A549 treated with CpdA at 1 μM for 4 hours (cell line): ENCODE measurements around the gene TMEM74B. TPM values are rescaled to one million over a fixed set of nuclear protein-coding genes. Genes with fewer than 3 reads are reported as not detected.

Source experiments
- total RNA-seq: library from RNA; stranded (reverse); fragments of 200-300 nt; extraction: Qiagen RNA extraction; gene quantifications from 5 replicates; pipeline ENCODE4 v1.2.3, GENCODE V29; 2022; ENCODE audit warnings: low read depth

The TMEM74B gene
- total RNA-seq = 2.6 to 4.4 TPM (median 4.1 TPM) in 5 replicates

DNA sequence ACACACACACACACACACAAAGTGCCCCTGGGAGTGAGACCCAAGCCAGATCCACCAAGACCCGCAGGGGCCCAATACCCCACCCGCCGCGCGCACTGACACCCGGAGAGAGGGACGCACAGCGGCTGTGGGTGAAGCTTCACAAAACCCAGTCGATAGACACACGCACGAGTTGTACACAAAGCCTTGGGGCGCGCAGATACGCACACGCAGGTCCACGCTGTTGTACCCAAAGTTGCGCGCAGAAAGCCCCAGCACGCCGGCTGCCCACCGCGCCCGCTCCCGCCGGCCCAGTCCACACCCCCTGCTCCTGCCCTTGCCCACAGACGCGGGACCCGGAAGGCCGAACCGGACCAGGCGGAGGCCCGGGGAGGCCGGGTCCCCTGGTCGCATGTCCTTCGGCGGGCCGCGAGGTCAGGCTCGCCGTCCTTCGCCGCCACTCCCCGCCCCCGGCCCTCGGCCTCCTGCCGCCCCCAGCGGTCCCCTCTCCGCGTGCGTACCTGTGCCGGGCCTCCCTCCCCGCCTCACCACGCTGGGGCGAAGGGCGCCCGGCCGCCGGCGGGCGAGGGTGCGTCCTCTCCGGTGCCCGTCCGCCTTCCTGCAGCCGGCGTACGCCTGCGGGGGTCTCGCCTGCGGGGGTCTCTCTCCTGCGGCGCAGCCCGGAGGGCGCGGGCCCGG lies at the start of gene TMEM74B:
TMEM74B (minus strand) TSS at position 344 of the 678 bp plus-strand sequence. CDS start 1,180 bp downstream, outside the sequence.

GRCh38 chr20:1225783-1226654 lies 41.2 kb upstream of the TMEM74B start, which contains the start of gene RAD21L1:
Gene RAD21L1 (plus strand): TSS chr20:1226044. CDS start chr20:1228454, 2,410 bp downstream.

GRCh38 chr20:1202762-1203504 lies 18.2 kb upstream of the TMEM74B start, which contains the start of gene C20orf202:
Gene C20orf202 (plus strand): TSS chr20:1203454. CDS start chr20:1203586, 132 bp downstream.

Other genes with a start within 250 kb of the TMEM74B start
- gene RSPO4, start 182.7 kb downstream of the TMEM74B start, total RNA-seq = not detected in 5 replicates
- gene PSMF1, start 66.4 kb downstream of the TMEM74B start, total RNA-seq = 167 to 230 TPM (median 213 TPM) in 5 replicates
- 0.03 TPM in 1 of 5 replicates, not detected in the others for gene C20orf202, start 18.5 kb upstream of the TMEM74B start, total RNA-seq
- gene RAD21L1, start 41.1 kb upstream of the TMEM74B start, total RNA-seq = not detected in 5 replicates
- 4.0 to 5.6 TPM (median 4.5 TPM) in 5 replicates for gene SNPH, start 81.3 kb upstream of the TMEM74B start, total RNA-seq
- 0.71 to 1.1 TPM (median 0.99 TPM) in 5 replicates for gene SDCBP2, start 144.2 kb upstream of the TMEM74B start, total RNA-seq
- 495 to 535 TPM (median 512 TPM) in 5 replicates for gene FKBP1A, start 208.1 kb upstream of the TMEM74B start, total RNA-seq